Ishikawa (cell line): ENCODE results near the gene AP5S1.

Experiments
- CREB1 ChIP-seq: IDR thresholded peaks from 2 replicates; pipeline ENCODE4 v1.6.1; 2012; ENCODE audit warnings: low read depth
- EP300 ChIP-seq: IDR thresholded peaks from 2 replicates; pipeline ENCODE4 v1.6.1; 2012; ENCODE audit warnings: borderline replicate concordance
- FOXM1 ChIP-seq: IDR thresholded peaks from 2 replicates; pipeline ENCODE4 v1.6.1; 2012; ENCODE audit warnings: low read depth, borderline replicate concordance
- RAD21 ChIP-seq: IDR thresholded peaks from 2 replicates; pipeline ENCODE4 v1.6.1; 2012; ENCODE audit warnings: low read depth
- REST ChIP-seq: IDR thresholded peaks from 2 replicates; pipeline ENCODE4 v1.6.1; 2012; ENCODE audit warnings: low read depth, mild to moderate bottlenecking
- TAF1 ChIP-seq: IDR thresholded peaks from 2 replicates; pipeline ENCODE4 v1.6.1; 2012; ENCODE audit warnings: low read depth, mild to moderate bottlenecking
- TCF12 ChIP-seq: IDR thresholded peaks from 2 replicates; pipeline ENCODE4 v1.6.1; 2012; ENCODE audit warnings: low read depth
- USF1 ChIP-seq: IDR thresholded peaks from 2 replicates; pipeline ENCODE4 v1.6.1; 2012
- YY1 ChIP-seq: IDR thresholded peaks from 2 replicates; pipeline ENCODE4 v1.6.1; 2012; ENCODE audit warnings: low read depth
- ZBTB7A ChIP-seq: IDR thresholded peaks from 2 replicates; pipeline ENCODE4 v1.6.1; 2012; ENCODE audit warnings: low read depth

- TF ChIP-seq EP300 (no peak), YY1 (no peak), REST (no peak), TCF12 (no peak), FOXM1 (no peak), TAF1 (no peak), CREB1 (no peak), ZBTB7A (no peak), USF1 (no peak), RAD21 (no peak)
Measured at GRCh38 chr20:3801299-3801698, 19.0 kb upstream of the AP5S1 start.
